Right lobe of liver (tissue), 6 donors: ENCODE data around the gene BRK1. TPM values are rescaled to one million over a fixed set of nuclear protein-coding genes. Genes with fewer than 3 reads are reported as not detected.
"Not testable (repeated sequence)": the region's sequence is repeated elsewhere in the genome, so short reads cannot be mapped to it uniquely, and the experiment has no call there.

Experiments used
- ATAC-seq, 4 donors: fragments of 200-7000 bp; cut with Tn5 transposase; one replicate each; pipeline ENCODE4 v1.9.1; 2020; ENCODE audit warnings: mild to moderate bottlenecking in 4 of 4, moderate library complexity in 4 of 4
- DNase-seq, 3 donors: peaks; one replicate each; pipeline ENCODE4 v3.0.0-alpha.2; 2020
- H3K27ac ChIP-seq, 3 donors: fragments of 200-600 bp; one replicate each; pipeline ENCODE4 v1.8.0; 2022
- H3K27me3 ChIP-seq, 2 donors: fragments of 200-600 bp; one replicate each; pipeline ENCODE4 v1.8.0; 2022
- H3K36me3 ChIP-seq, 4 donors: fragments of 200-600 bp; sonication (generic) in 1 of 4; one replicate each; pipeline versions ENCODE4 v1.5.1 to v1.8.0; 2017 to 2022; ENCODE audit warnings: control low read depth in 1 of 4
- H3K4me1 ChIP-seq, 4 donors: fragments of 200-600 bp; sonication (generic) in 1 of 4; one replicate each; pipeline versions ENCODE4 v1.5.1 to v1.8.0; 2017 to 2022; ENCODE audit warnings: control low read depth in 1 of 4
- H3K4me3 ChIP-seq, 3 donors: fragments of 200-600 bp; one replicate each; pipeline ENCODE4 v1.8.0; 2022
- H3K9me3 ChIP-seq, 4 donors: fragments of 200-600 bp; sonication (generic) in 1 of 4; one replicate each; pipeline versions ENCODE4 v1.5.1 to v1.8.0; 2017 to 2022; ENCODE audit warnings: control low read depth in 1 of 4
- POLR2A ChIP-seq: fragments of 450-650 bp; IDR thresholded peaks from one replicate; pipeline ENCODE4 v1.6.1; 2017; ENCODE audit warnings: antibody characterized with exemption, mild to moderate bottlenecking
- WGBS: methylation state at CpG from one replicate; pipeline ENCODE4 v1.1.6; 2018; ENCODE audit warnings: low coverage, low lambda C conversion rate; ENCODE audit not compliant: insufficient coverage; ENCODE audit errors: missing lambda C conversion rate; 5-methylcytosine and 5-hydroxymethylcytosine counted together
- intact Hi-C, 2 donors: fragments of 100-400 bp; cut with DNase I; formaldehyde crosslinking; loops; one replicate each; pipeline versions ENCODE4 v1.11.2 to v1.14.1; 2022
- total RNA-seq, 6 experiments: library from RNA; depleted of rRNA in 2 of 6; stranded (reverse); fragments of >200 nt in 2 of 6; fragmentation: NEBNext Ultra II Directional in 3 of 6; extraction: Animal tissue kit (Norgen Biotek cat#: 25700) in 3 of 6; gene quantifications; one replicate each; pipeline versions ENCODE4 v1.1.0 to v1.2.4, GENCODE V29; 2016 to 2023
- TF ChIP-seq, protein P1 (sequence below), 4 donors: fragments of 200-600 bp in 3 of 4; fragments of 450-650 bp in 1 of 4; IDR thresholded peaks; one replicate each; pipeline versions ENCODE4 v1.5.1 to v1.8.0; 2016 to 2022; ENCODE audit warnings: antibody characterized with exemption in 4 of 4, mild to moderate bottlenecking in 2 of 4
- donor health status: DM: no; HTN: yes; CAD: no.
- donor health status: DM: no; HTN: no; CAD: no.
- donor health status: DM: no; HTN: no; CAD: no.
- donor health status: DM: no; HTN: yes; CAD: no.
- donor health status: DM: no; HTN: yes; CAD: no.

BRK1 gene
- total RNA-seq, 6 experiments from 2014 or later = 41.2 to 55.3 (median 42.7) TPM

- Histone ChIP-seq H3K27ac (no peak overlapping the region), H3K27me3 (no peaks in the 10 kb centered on the region), H3K36me3 (peaks cover 0 to 19% (median 9%) of the 10 kb centered on the region in 4 donors), H3K4me1 (no peaks in the 10 kb centered on the region), H3K4me3 (no peak overlapping the region), H3K9me3 (no peaks in the 10 kb centered on the region)
- intact Hi-C loops = no loop called here
- TF ChIP-seq, protein P1, sequence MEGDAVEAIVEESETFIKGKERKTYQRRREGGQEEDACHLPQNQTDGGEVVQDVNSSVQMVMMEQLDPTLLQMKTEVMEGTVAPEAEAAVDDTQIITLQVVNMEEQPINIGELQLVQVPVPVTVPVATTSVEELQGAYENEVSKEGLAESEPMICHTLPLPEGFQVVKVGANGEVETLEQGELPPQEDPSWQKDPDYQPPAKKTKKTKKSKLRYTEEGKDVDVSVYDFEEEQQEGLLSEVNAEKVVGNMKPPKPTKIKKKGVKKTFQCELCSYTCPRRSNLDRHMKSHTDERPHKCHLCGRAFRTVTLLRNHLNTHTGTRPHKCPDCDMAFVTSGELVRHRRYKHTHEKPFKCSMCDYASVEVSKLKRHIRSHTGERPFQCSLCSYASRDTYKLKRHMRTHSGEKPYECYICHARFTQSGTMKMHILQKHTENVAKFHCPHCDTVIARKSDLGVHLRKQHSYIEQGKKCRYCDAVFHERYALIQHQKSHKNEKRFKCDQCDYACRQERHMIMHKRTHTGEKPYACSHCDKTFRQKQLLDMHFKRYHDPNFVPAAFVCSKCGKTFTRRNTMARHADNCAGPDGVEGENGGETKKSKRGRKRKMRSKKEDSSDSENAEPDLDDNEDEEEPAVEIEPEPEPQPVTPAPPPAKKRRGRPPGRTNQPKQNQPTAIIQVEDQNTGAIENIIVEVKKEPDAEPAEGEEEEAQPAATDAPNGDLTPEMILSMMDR (IDR thresholded peaks at IDR 0.05) = no peak
- TF ChIP-seq POLR2A = no peak
- WGBS = 87% methylated on average over 4 of the region's 4 CpGs
- DNase-seq (no peak), ATAC-seq (no peak)
Measured at GRCh38 chr3:10155658-10156057, 40.2 kb downstream of the BRK1 start.

- H3K27me3 ChIP-seq = no peaks in the 10 kb centered on the region
- WGBS = 81% methylated on average over 3 of the region's 4 CpGs
- intact Hi-C loops = no loop called here
- ATAC-seq (no peak), DNase-seq (no peak)
- peaks cover 0 to 8% (median 3%) of the 10 kb centered on the region in 4 donors for H3K36me3 ChIP-seq
- no peak for TF ChIP-seq POLR2A
- TF ChIP-seq, protein P1 (IDR thresholded peaks at IDR 0.05) = no peak
- H3K4me1 ChIP-seq = no peaks in the 10 kb centered on the region
- H3K9me3 ChIP-seq = no peaks in the 10 kb centered on the region
- no peak overlapping the region for H3K4me3 ChIP-seq
- no peak overlapping the region for H3K27ac ChIP-seq
Measured at GRCh38 chr3:10157031-10157430, 41.6 kb downstream of the BRK1 start.

GRCh38 chr3:10158555-10158954 lies 43.1 kb downstream of the BRK1 start:
- H3K9me3 ChIP-seq, H3K36me3 ChIP-seq, H3K27ac ChIP-seq, H3K4me1 ChIP-seq, intact Hi-C loops, H3K4me3 ChIP-seq, DNase-seq, ATAC-seq, H3K27me3 ChIP-seq: not testable (repeated sequence)
- 85% methylated on average over 6 of the region's 6 CpGs for WGBS

DNA sequence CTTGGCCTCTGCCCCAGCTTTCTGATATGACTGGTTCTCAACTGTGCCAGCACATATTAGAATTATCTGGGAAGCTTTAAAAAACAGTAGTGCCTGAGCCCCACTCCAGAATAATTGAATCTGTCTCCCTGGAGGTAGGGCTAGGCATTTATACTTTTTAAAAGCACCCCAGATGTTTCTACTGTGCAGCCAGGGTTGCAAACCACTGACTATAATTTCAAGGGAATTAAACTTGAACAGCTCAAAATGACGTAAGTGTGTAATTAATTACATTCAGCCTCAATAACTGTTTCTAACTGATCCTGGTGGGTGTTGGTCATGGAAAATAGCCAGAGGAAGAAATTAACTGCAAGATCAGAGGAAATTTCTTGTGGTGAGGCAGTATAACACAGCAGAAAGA lies 44.9 kb downstream of the BRK1 start:
- Histone ChIP-seq H3K27ac (no peak overlapping the region), H3K4me1 (no peaks in the 10 kb centered on the region), H3K27me3 (no peaks in the 10 kb centered on the region), H3K9me3 (no peaks in the 10 kb centered on the region), H3K36me3 (no peaks in the 10 kb centered on the region), H3K4me3 (no peak overlapping the region)
- intact Hi-C loops = no loop called here
- WGBS = 75% methylated on average over 1 of the region's 1 CpG
- DNase-seq (no peak), ATAC-seq (no peak)
- TF ChIP-seq, protein P1 (IDR thresholded peaks at IDR 0.05) = no peak
- no peak for TF ChIP-seq POLR2A

DNA sequence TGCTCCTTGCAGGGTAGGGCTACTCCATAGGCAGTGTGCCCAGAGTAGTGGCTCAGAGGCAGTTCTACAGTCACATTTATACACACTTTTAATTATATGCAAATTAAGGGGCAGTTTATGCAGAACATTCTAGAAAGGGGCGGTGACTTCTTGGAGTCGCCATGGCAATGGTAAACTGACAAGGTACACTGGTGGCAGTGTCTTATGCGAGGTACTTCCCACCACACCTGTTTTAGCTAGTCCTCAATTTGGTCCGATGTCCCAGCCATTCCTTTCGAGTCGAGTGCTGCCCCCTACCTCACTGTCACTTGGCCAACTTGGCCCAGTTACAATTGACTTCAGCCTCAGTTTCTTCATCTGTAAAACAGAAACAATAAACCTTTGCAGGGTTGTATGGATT lies 45.5 kb downstream of the BRK1 start:
- Histone ChIP-seq H3K4me1 (peaks cover 0 to 4% (median 0%) of the 10 kb centered on the region in 4 donors), H3K27me3 (no peaks in the 10 kb centered on the region), H3K4me3 (no peak overlapping the region), H3K36me3 (no peaks in the 10 kb centered on the region), H3K27ac (no peak overlapping the region), H3K9me3 (no peaks in the 10 kb centered on the region)
- TF ChIP-seq, protein P1 (IDR thresholded peaks at IDR 0.05) = no peak
- no peak for TF ChIP-seq POLR2A
- intact Hi-C loops = no loop called here
- ATAC-seq = no peak
- no peak for DNase-seq
- 68% methylated on average over 6 of the region's 6 CpGs for WGBS
